Activated CD8-positive, alpha-beta memory T cell treated with anti-CD3 and anti-CD28 coated beads for 1 hour (primary cell): ENCODE measurements around the gene CCR1.
"Not testable (repeated sequence)": the region's sequence is repeated elsewhere in the genome, so short reads cannot be mapped to it uniquely, and the experiment has no call there.

Source experiments
- DNase-seq, 2 donors: peaks; one replicate each; pipeline ENCODE4 v3.0.0-alpha.2; 2020; ENCODE audit warnings: low read depth in 1 of 2; ENCODE audit errors: extremely low read depth in 1 of 2

Gene CCR1

DNA sequence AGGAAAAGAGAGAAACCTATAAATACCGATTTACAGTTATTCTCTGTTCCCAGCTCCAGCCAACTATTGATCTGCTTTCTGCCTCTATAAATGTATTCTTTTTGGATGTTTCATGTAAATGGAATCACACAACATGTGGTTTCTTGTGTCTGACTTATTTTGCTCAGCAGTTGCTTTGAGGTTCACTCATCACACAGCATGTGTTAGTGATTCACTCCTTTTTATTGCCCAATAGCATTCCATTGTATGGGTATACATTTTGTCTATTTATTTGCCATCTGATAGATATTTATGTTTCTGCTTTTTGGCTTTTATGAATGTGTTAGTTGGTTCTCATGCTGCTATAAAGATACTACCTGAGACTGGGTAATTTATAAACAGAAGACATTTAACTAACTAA lies 23.6 kb downstream of the CCR1 start:
- no peak for DNase-seq

DNA sequence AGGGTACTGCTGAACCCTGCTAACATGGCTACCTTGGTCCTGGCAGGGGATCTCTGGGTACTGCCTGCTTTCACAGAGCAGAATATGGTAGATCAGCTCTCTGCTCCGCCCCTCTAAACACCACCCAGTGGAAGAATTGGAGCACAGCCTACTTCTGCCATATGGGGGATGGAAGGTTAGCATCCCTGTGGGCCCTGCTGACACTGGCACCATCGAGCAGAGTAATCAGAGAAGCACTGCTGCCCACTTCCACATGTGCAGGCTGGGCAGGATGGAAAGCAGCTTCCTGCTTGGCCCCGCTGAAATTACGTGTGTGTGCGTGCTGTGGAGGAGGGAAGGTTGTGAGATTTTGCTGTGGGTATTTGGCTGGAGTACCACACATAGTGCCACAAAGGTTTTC lies 24.8 kb downstream of the CCR1 start:
- DNase-seq: no peak

DNA sequence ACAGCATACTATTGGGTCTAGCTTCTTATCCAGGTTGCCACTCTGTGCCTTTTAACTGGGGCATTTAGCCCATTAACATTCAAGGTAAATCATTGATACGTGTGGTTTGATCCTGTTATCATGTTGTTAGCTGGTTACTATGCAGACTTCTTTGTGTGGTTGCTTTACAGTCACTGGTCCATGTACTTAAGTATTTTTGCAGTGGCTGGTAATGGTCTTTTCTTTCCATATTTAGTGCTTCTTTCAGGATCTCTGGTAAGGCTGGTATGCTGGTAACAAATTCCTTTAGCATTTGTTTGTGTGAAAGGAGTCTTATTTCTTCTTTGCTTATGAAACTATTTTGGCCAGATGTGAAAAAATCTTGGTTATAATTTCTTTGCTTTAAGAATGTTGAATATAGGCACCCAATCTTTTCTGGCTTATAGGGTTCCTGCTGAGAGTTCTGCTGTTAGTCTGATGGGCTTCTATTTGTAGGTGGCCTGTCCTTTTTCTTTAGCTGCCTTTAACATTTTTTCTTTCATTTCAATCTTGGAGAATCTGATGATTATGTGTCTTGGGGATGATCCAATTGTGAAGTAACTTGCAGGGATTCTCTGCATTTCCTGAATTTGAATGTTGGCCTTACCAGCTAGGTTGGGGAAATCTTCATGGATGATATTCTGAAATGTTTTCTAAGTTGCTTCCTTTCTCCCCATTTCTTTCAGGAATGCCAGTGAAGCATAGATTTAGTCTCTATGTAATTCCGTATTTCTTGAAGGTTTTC lies 39.3 kb downstream of the CCR1 start:
- DNase-seq: no peak

DNA sequence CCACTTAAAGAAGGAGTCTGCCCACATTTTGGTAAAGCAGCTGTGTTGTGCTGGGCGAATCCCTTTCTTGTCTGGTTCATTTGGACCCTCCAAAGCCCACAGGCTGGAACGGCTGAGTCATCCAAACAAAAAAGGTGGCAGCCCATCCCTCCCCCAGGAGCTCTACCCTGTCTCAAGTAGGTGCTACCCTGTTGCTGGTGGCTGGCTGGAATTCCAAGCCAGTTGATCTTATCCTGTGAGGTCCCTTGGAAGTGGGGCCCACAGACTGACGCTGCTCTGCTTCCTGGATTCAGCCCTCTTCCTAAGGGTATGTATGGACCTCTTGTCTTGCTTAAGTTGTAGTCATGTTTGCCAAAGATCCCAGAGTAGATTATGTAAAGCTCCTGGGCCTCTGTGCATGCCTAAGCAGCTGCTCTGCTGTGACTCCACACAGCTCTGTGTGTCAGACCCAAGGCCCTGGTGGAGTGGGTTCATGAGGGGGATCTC lies 44.5 kb downstream of the CCR1 start:
- DNase-seq: no peak

DNA sequence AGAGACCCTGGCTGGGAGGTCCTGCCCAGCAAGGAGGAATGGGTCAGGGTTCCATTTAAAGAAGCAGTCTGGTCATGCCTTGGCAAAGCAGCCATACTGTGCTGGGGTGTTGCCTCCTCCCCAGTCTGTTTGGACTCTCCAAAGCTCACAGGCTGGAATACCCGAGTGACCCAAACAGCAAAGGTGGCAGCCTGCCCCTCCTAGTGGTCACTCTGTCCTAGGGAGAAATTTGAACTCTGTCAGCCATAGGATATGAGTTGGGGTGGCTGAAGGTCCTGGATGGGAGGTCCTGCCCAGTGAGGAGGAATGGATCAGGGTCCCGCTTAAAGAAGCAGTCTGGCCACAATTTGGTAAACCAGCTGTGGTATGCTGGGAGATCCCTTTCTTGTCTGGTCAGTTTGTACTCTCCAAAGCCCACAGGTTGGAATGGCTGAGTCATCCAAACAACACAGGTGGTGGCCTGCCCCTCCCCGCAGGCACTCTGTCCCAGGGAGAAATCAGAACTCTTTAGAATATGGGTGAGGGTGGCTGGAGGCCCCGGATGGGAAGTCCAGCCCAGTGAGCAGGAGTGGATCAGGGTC lies 45.0 kb downstream of the CCR1 start:
- DNase-seq: no peak

DNA sequence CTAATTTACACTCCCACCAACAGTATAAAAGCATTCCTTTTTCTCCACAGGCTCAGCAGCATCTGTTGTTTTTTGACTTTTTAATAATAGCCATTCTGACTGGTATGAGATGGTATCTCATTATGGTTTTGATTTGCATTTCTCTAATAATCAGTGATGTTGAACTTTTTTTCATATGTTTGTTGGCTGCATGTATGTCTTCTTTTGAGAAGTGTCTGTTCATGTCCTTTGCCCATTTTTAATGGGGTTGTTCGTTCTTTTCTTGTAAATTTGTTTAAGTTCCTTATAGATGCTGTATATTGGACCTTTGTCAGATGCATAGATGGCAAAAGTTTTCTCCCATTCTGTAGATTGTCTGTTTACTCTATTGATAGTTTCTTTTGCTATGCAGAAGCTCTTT lies 50.4 kb downstream of the CCR1 start:
- not testable (repeated sequence) for DNase-seq

DNA sequence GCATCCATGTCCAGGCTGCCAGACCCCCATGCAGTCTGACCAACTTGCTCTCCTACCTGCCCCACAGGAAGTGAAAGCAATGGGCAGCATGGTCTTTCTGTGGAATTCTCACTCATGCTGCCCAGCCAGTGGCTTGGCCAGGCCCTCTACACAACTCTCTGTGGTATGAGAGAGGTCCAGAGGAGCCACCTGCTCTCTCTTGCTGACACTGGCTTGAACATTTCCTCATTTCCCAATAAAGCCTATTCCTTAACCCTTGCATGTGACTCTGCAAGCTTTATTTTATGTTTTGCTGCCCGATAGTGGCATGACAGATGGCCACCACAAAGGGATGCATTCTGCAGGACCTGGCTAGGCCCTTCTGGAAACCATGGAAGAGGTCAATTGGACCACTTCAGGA lies 53.8 kb downstream of the CCR1 start:
- no peak for DNase-seq
